ENCODE data around the gene COX14. TPM values are rescaled to one million over a fixed set of nuclear protein-coding genes. Genes with fewer than 3 reads are reported as not detected.

The COX14 gene
- total RNA-seq, 1 experiment from 2014 or later: 31.9 TPM

- Histone ChIP-seq H3T11ph (ENCODE audit: low read length) (no peak within 1 kb of the TSS), H3K27ac (ENCODE audit: insufficient read length, low read depth, low read length) (peak within 1 kb of the TSS; percentile 4), H3K27me3 (ENCODE audit: insufficient read depth, low read length) (no peaks in the 10 kb centered on the region), H4K91ac (ENCODE audit: insufficient read length, low read depth, low read length) (no peak within 1 kb of the TSS), H3K4me1 (ENCODE audit: insufficient read depth, low read length) (no peaks in the 10 kb centered on the region), H3K23me2 (ENCODE audit: insufficient read length, low read depth, low read length, poor library complexity, severe bottlenecking) (no peaks in the 10 kb centered on the region), H3K79me1 (ENCODE audit: insufficient read depth, low read depth, low read length, poor library complexity, severe bottlenecking) (no peaks in the 10 kb centered on the region), H3K9ac (ENCODE audit: extremely low read depth, insufficient read length, low read length) (peak within 1 kb of the TSS; percentile 52), H2AK5ac (ENCODE audit: insufficient read length, low read length) (no peak within 1 kb of the TSS), H2BK12ac (ENCODE audit: insufficient read length, low read depth, low read length) (no peak within 1 kb of the TSS), H3K56ac (ENCODE audit: insufficient read length, low read depth, low read length) (no peak within 1 kb of the TSS), H4K8ac (replicated peaks; ENCODE audit: insufficient read length, low read depth, low read length) (no peak within 1 kb of the TSS), H2AFZ (ENCODE audit: low read length) (no peak within 1 kb of the TSS), H2BK15ac (ENCODE audit: low read depth, low read length) (no peak within 1 kb of the TSS), H3K79me2 (ENCODE audit: insufficient read depth, low read length) (no peaks in the 10 kb centered on the region), H3K14ac (ENCODE audit: insufficient read depth, low read length) (peak within 1 kb of the TSS; percentile 89; the same call in 1 of the 2 replicates), H4K5ac (ENCODE audit: insufficient read length, low read depth, low read length) (no peak within 1 kb of the TSS), H3K4me2 (ENCODE audit: insufficient read depth, insufficient read length, low read length) (peak within 1 kb of the TSS; percentile 72), H3K4ac (ENCODE audit: low read depth, low read length) (no peak within 1 kb of the TSS), H2BK20ac (ENCODE audit: low read depth, low read length, poor library complexity, severe bottlenecking) (no peak within 1 kb of the TSS), H3K23ac (ENCODE audit: insufficient read length, low read depth, low read length) (no peak within 1 kb of the TSS), H4K20me1 (ENCODE audit: control insufficient read depth, insufficient read depth, insufficient read length) (no peaks in the 10 kb centered on the region), H3K9me3 (ENCODE audit: control insufficient read depth, low read depth, low read length) (no peaks in the 10 kb centered on the region), H2BK120ac (ENCODE audit: low read depth, low read length, poor library complexity, severe bottlenecking) (no peak within 1 kb of the TSS), H3K18ac (ENCODE audit: insufficient read length, low read depth, low read length) (peak within 1 kb of the TSS; percentile 86), H2BK5ac (ENCODE audit: insufficient read length, low read length) (no peak within 1 kb of the TSS)
- H3K4me1 Mint-ChIP-seq: peaks cover 11 to 23% of the 10 kb centered on the region in 2 experiments
- TF ChIP-seq CTCF (conservative IDR thresholded peaks at IDR 0.05): peak; percentile 70
- H3K4me3 Mint-ChIP-seq: peak within 1 kb of the TSS; percentile 90 to 95
- H3K27ac Mint-ChIP-seq: peak within 1 kb of the TSS; percentile 92 to 97 (median 95)
- no peaks in the 10 kb centered on the region for H3K9me3 Mint-ChIP-seq
- WGBS (ENCODE audit: extremely low coverage, insufficient read length, low lambda C conversion rate): no CpG with 5 or more reads among the region's 69 CpGs
- H3K36me3 Mint-ChIP-seq (ENCODE audit: insufficient read depth in 1 of 3, low read depth in 3 of 3): peaks cover 34 to 43% (median 39%) of the 10 kb centered on the region in 3 experiments
- H3K27me3 Mint-ChIP-seq (ENCODE audit: low read depth): peaks cover 16% of the 10 kb centered on the region
- DNase-seq: peak; percentile 98
Observed at GRCh38 chr12:50084775-50085614, 27.0 kb upstream of the COX14 start, which contains the start of gene SMARCD1. Gene SMARCD1 (plus strand): TSS chr12:50085342. CDS start chr12:50085370, 28 bp downstream.

All from H9 (cell line).